ENCODE data around the gene DAP3.
A peak's percentile ranks its signal among the peaks of the same experiment; 100 is the strongest.
"Not testable (repeated sequence)": the region's sequence is repeated elsewhere in the genome, so short reads cannot be mapped to it uniquely, and the experiment has no call there.

The DAP3 gene

GRCh38 chr1:155717041-155717440, 28.1 kb downstream of the DAP3 start:
- no peak overlapping the region for H3K9ac ChIP-seq
- H3K27ac ChIP-seq, result no peak overlapping the region
- no peak overlapping the region for H3K4me2 ChIP-seq
- no peaks in the 10 kb centered on the region; a peak in 1 of 20 replicates for H3K4me1 ChIP-seq
- no peaks in the 10 kb centered on the region for H3K9me3 ChIP-seq (replicated peaks in 1 of 11)
- H4K20me1 ChIP-seq, result peaks cover 0 to 87% (median 38%) of the 10 kb centered on the region in 11 experiments; a peak in 16 of 22 replicates
- H3K4me3 ChIP-seq, result no peak overlapping the region
- no peak for TF ChIP-seq Cebpa-rat (IDR thresholded peaks at IDR 0.05)
- no peaks in the 10 kb centered on the region for H3K27me3 ChIP-seq
- peaks cover 89 to 100% (median 98%) of the 10 kb centered on the region in 11 experiments for H3K36me3 ChIP-seq

GRCh38 chr1:155718524-155719115, 29.7 kb downstream of the DAP3 start:
- not testable (repeated sequence) for H3K9ac ChIP-seq; H3K27ac ChIP-seq; H3K9me3 ChIP-seq (replicated peaks in 1 of 11); H3K4me1 ChIP-seq; H3K4me2 ChIP-seq; H3K27me3 ChIP-seq; H3K4me3 ChIP-seq
- Histone ChIP-seq H3K36me3 (peaks cover 91 to 100% (median 99%) of the 10 kb centered on the region in 11 experiments), H4K20me1 (peaks cover 0 to 83% (median 39%) of the 10 kb centered on the region in 11 experiments; a peak in 16 of 22 replicates)

- H3K4me1 ChIP-seq, result no peaks in the 10 kb centered on the region; a peak in 1 of 20 replicates
- TF ChIP-seq Cebpa-rat (IDR thresholded peaks at IDR 0.05), result no peak
- no peak overlapping the region for H3K27ac ChIP-seq
- H3K4me2 ChIP-seq, result no peak overlapping the region
- no peak overlapping the region for H3K4me3 ChIP-seq
- H4K20me1 ChIP-seq, result peaks cover 0 to 78% (median 36%) of the 10 kb centered on the region in 11 experiments; a peak in 16 of 22 replicates
- no peak overlapping the region for H3K9ac ChIP-seq
- H3K27me3 ChIP-seq, result no peaks in the 10 kb centered on the region
- no peaks in the 10 kb centered on the region for H3K9me3 ChIP-seq (replicated peaks in 1 of 11)
- peaks cover 85 to 100% (median 98%) of the 10 kb centered on the region in 11 experiments for H3K36me3 ChIP-seq
Observed at GRCh38 chr1:155719703-155720102, 30.8 kb downstream of the DAP3 start.

- Histone ChIP-seq H3K36me3 (peaks cover 72 to 99% (median 90%) of the 10 kb centered on the region in 11 experiments), H3K4me1 (no peaks in the 10 kb centered on the region)
- TF ChIP-seq Cebpa-rat (IDR thresholded peaks at IDR 0.05), result no peak
Observed at GRCh38 chr1:155725142-155725541, 36.3 kb downstream of the DAP3 start.

GRCh38 chr1:155729031-155729898, 40.4 kb downstream of the DAP3 start:
- no peak for TF ChIP-seq Cebpa-rat (IDR thresholded peaks at IDR 0.05)
- no peak overlapping the region for H3K4me2 ChIP-seq
- H4K20me1 ChIP-seq, result peaks cover 0 to 11% (median 0%) of the 10 kb centered on the region in 11 experiments; a peak in 4 of 22 replicates
- H3K27me3 ChIP-seq, result no peaks in the 10 kb centered on the region
- H3K4me3 ChIP-seq, result no peak overlapping the region
- no peak overlapping the region for H3K27ac ChIP-seq
- H3K9ac ChIP-seq, result peak overlapping the region in 1 of 11 experiments; percentile 15; a peak in 1 of 22 replicates
- H3K36me3 ChIP-seq, result peaks cover 78 to 99% (median 90%) of the 10 kb centered on the region in 11 experiments
- no peaks in the 10 kb centered on the region for H3K9me3 ChIP-seq (replicated peaks in 1 of 11)
- H3K4me1 ChIP-seq, result no peaks in the 10 kb centered on the region

More at GRCh38 chr1:155725142-155725541, 36.3 kb downstream of the DAP3 start:
- Histone ChIP-seq H3K4me2 (no peak overlapping the region), H3K27me3 (no peaks in the 10 kb centered on the region), H3K27ac (no peak overlapping the region), H3K9me3 (replicated peaks in 1 of 11) (no peaks in the 10 kb centered on the region), H4K20me1 (peaks cover 0 to 35% (median 13%) of the 10 kb centered on the region in 11 experiments; a peak in 14 of 22 replicates), H3K4me3 (no peak overlapping the region), H3K9ac (no peak overlapping the region)

- H3K9me3 ChIP-seq (replicated peaks in 1 of 11), result no peaks in the 10 kb centered on the region
- H4K20me1 ChIP-seq, result no peaks in the 10 kb centered on the region
- H3K4me2 ChIP-seq, result no peak overlapping the region
- peaks cover 7 to 11% (median 9%) of the 10 kb centered on the region in 10 experiments for H3K4me1 ChIP-seq
- no peak for TF ChIP-seq Cebpa-rat (IDR thresholded peaks at IDR 0.05)
- H3K27ac ChIP-seq, result no peak overlapping the region
- H3K27me3 ChIP-seq, result no peaks in the 10 kb centered on the region
- no peak overlapping the region for H3K4me3 ChIP-seq
- H3K36me3 ChIP-seq, result peaks cover 31 to 50% (median 43%) of the 10 kb centered on the region in 11 experiments
- no peak overlapping the region for H3K9ac ChIP-seq
Observed at GRCh38 chr1:155740995-155741394, 52.1 kb downstream of the DAP3 start.

GRCh38 chr1:155741908-155742307, 53.0 kb downstream of the DAP3 start:
- no peaks in the 10 kb centered on the region for H3K27me3 ChIP-seq
- H4K20me1 ChIP-seq, result no peaks in the 10 kb centered on the region
- no peak for TF ChIP-seq Cebpa-rat (IDR thresholded peaks at IDR 0.05)
- H3K9me3 ChIP-seq (replicated peaks in 1 of 11), result no peaks in the 10 kb centered on the region
- H3K4me2 ChIP-seq, result no peak overlapping the region
- H3K4me1 ChIP-seq, result peaks cover 7 to 11% (median 9%) of the 10 kb centered on the region in 10 experiments
- no peak overlapping the region for H3K27ac ChIP-seq
- H3K4me3 ChIP-seq, result no peak overlapping the region
- H3K9ac ChIP-seq, result no peak overlapping the region
- H3K36me3 ChIP-seq, result peaks cover 22 to 41% (median 34%) of the 10 kb centered on the region in 11 experiments

GRCh38 chr1:155744711-155745283, 55.9 kb downstream of the DAP3 start:
- Histone ChIP-seq H3K9ac (peak overlapping the region; percentile 69 to 80 (median 77)), H3K9me3 (replicated peaks in 1 of 11) (no peaks in the 10 kb centered on the region), H3K36me3 (peaks cover 15 to 34% (median 26%) of the 10 kb centered on the region in 11 experiments), H3K4me3 (peak overlapping the region; percentile 59 to 70 (median 63)), H4K20me1 (peaks cover 0 to 6% (median 0%) of the 10 kb centered on the region in 11 experiments; a peak in 3 of 22 replicates), H3K27me3 (no peaks in the 10 kb centered on the region), H3K4me1 (peaks cover 7 to 11% (median 9%) of the 10 kb centered on the region in 10 experiments), H3K4me2 (peak overlapping the region; percentile 76 to 94 (median 83)), H3K27ac (peak overlapping the region; percentile 29 to 79 (median 74); a peak in 21 of 22 replicates)
- TF ChIP-seq Cebpa-rat (IDR thresholded peaks at IDR 0.05), result no peak

GRCh38 chr1:155745284-155746228, 56.7 kb downstream of the DAP3 start:
- not testable (repeated sequence) for H3K9me3 ChIP-seq (replicated peaks in 1 of 11); H3K27me3 ChIP-seq; H4K20me1 ChIP-seq
- Histone ChIP-seq H3K27ac (peak overlapping the region; percentile 29 to 79 (median 74); a peak in 21 of 22 replicates), H3K4me1 (peaks cover 7 to 11% (median 9%) of the 10 kb centered on the region in 10 experiments), H3K4me2 (peak overlapping the region; percentile 76 to 94 (median 83)), H3K9ac (peak overlapping the region; percentile 69 to 80 (median 77)), H3K4me3 (peak overlapping the region; percentile 59 to 70 (median 63)), H3K36me3 (peaks cover 15 to 29% (median 24%) of the 10 kb centered on the region in 11 experiments; a peak in 21 of 22 replicates)

GRCh38 chr1:155747586-155747985, 58.7 kb downstream of the DAP3 start:
- not testable (repeated sequence) for H4K20me1 ChIP-seq; H3K9me3 ChIP-seq (replicated peaks in 1 of 11); H3K4me3 ChIP-seq; H3K27me3 ChIP-seq; H3K4me2 ChIP-seq; H3K27ac ChIP-seq; H3K9ac ChIP-seq
- Histone ChIP-seq H3K36me3 (peaks cover 32 to 42% (median 37%) of the 10 kb centered on the region in 11 experiments), H3K4me1 (peaks cover 7 to 11% (median 9%) of the 10 kb centered on the region in 10 experiments)

- not testable (repeated sequence) for H3K27ac ChIP-seq; H3K4me2 ChIP-seq; H3K9me3 ChIP-seq (replicated peaks in 1 of 11); H3K27me3 ChIP-seq; H3K9ac ChIP-seq; H4K20me1 ChIP-seq; H3K4me3 ChIP-seq
- Histone ChIP-seq H3K36me3 (peaks cover 37 to 47% (median 42%) of the 10 kb centered on the region in 11 experiments), H3K4me1 (peaks cover 7 to 11% (median 9%) of the 10 kb centered on the region in 10 experiments)
Observed at GRCh38 chr1:155748141-155748540, 59.2 kb downstream of the DAP3 start.

Data from BLaER1 treated with 17β-estradiol and CSF1 and Interleukin-3, amounts not matched to agents 10 nM and 100 nM (cell line).